Endothelial cell of umbilical vein (primary cell): ENCODE measurements around the gene KCNS1. TPM values are rescaled to one million over a fixed set of nuclear protein-coding genes. Genes with fewer than 3 reads are reported as not detected.

Experiments
- Bru-seq: library from RNA; stranded (reverse); fragments of 400-500 nt; gene quantifications from one replicate; lab custom pipeline; 2021; lab: Mats Ljungman, UMichigan
- BruChase-seq, 2 experiments: library from RNA; stranded (reverse); fragments of 400-500 nt; gene quantifications; one replicate each; lab custom pipeline; 2021; lab: Mats Ljungman, UMichigan
- BruUV-seq: library from RNA; stranded (reverse); fragments of 400-500 nt; replicated peaks from 2 replicates; lab custom pipeline; 2021; lab: Mats Ljungman, UMichigan
- CTCF ChIA-PET: fragments of 300-600, 350-600 bp; sonication (Branson Sonifier 250); formaldehyde crosslinking; loops from one replicate; lab custom pipeline; 2021; ENCODE audit warnings: antibody characterized with exemption, inconsistent platforms; lab: Charles Lee
- POLR2A ChIA-PET: fragments of 300-600, 350-600 bp; sonication (Branson Sonifier 250); formaldehyde crosslinking; loops from one replicate; lab custom pipeline; 2021; ENCODE audit warnings: antibody characterized with exemption, inconsistent platforms; lab: Charles Lee
- DNase-seq: peaks from one replicate; pipeline ENCODE4 v3.0.0-alpha.2; 2011; ENCODE audit warnings: low read depth, low spot score
- FAIRE-seq: peaks from 2 replicates; lab custom pipeline; 2011; peaks lifted over from hg19 to GRCh38; lab: Jason Lieb, UNC
- H2AFZ ChIP-seq: 2 replicates; pipeline ENCODE4 v1.6.0; 2012; ENCODE audit warnings: low read depth, low read length, control low read depth, inconsistent platforms
- H3K27ac ChIP-seq: 2 replicates; pipeline ENCODE4 v1.5.1; 2011; ENCODE audit warnings: low read depth, mild to moderate bottlenecking, control low read depth, low read length, moderate library complexity; ENCODE audit not compliant: insufficient read depth
- H3K27me3 ChIP-seq, 2 experiments: 2 replicates each; pipeline versions ENCODE4 v1.6.0 to v1.6.1; 2011; ENCODE audit warnings: low read length in 2 of 2, mixed read lengths in 1 of 2; ENCODE audit not compliant: control insufficient read depth in 2 of 2, insufficient read depth in 2 of 2
- H3K36me3 ChIP-seq, 2 experiments: 2 replicates in 1 of 2; 3 replicates in 1 of 2; pipeline ENCODE4 v1.5.1; 2011; ENCODE audit warnings: low read length in 2 of 2, mild to moderate bottlenecking in 1 of 2, moderate library complexity in 1 of 2; ENCODE audit not compliant: control insufficient read depth in 2 of 2, insufficient read depth in 2 of 2; ENCODE audit errors: extremely low read depth in 1 of 2
- H3K4me1 ChIP-seq: 3 replicates; pipeline ENCODE4 v1.5.1; 2011; ENCODE audit warnings: mild to moderate bottlenecking, low read length; ENCODE audit not compliant: control insufficient read depth, insufficient read depth; ENCODE audit errors: extremely low read depth
- H3K4me2 ChIP-seq: 2 replicates; pipeline ENCODE4 v1.6.1; 2011; ENCODE audit warnings: low read length, control low read depth, mixed read lengths; ENCODE audit not compliant: insufficient read depth
- H3K4me3 ChIP-seq, 3 experiments: fragments of 200-600 bp in 1 of 3; sonication (generic), shearing (Covaris generic) in 1 of 3; replicated peaks in 1 of 3; 2 replicates each; pipeline ENCODE4 v1.5.1; 2011 to 2016; ENCODE audit warnings: control low read depth in 3 of 3, low read length in 3 of 3, mild to moderate bottlenecking in 2 of 3, inconsistent platforms in 1 of 3, low read depth in 1 of 3, moderate library complexity in 1 of 3; ENCODE audit not compliant: insufficient read depth in 1 of 3
- H3K79me2 ChIP-seq: 2 replicates; pipeline ENCODE4 v1.6.0; 2012; ENCODE audit warnings: low read length, inconsistent platforms; ENCODE audit not compliant: control insufficient read depth, insufficient read depth
- H3K9ac ChIP-seq: replicated peaks from 2 replicates; pipeline ENCODE3; 2011; ENCODE audit warnings: low read length, control low read depth; ENCODE audit not compliant: insufficient read depth; ENCODE audit errors: extremely low read depth
- H3K9me1 ChIP-seq: replicated peaks from 3 replicates; pipeline ENCODE4 v1.6.0; 2011; ENCODE audit warnings: mild to moderate bottlenecking, low read length; ENCODE audit not compliant: control insufficient read depth, insufficient read depth; ENCODE audit errors: extremely low read depth
- H3K9me3 ChIP-seq: replicated peaks from 2 replicates; pipeline ENCODE4 v1.5.1; 2012; ENCODE audit warnings: low read length, inconsistent platforms; ENCODE audit not compliant: control insufficient read depth, insufficient read depth
- H4K20me1 ChIP-seq: replicated peaks from 2 replicates; pipeline ENCODE3; 2011; ENCODE audit warnings: mild to moderate bottlenecking, low read length; ENCODE audit not compliant: control insufficient read depth, insufficient read depth; ENCODE audit errors: extremely low read depth
- EZH2 ChIP-seq: IDR thresholded peaks from 2 replicates; pipeline ENCODE4 v1.6.1; 2012; ENCODE audit warnings: borderline replicate concordance, low read depth, mild to moderate bottlenecking, moderate library complexity, low read length, inconsistent platforms; ENCODE audit not compliant: severe bottlenecking
- FOS ChIP-seq: IDR thresholded peaks from 2 replicates; pipeline ENCODE4 v1.6.1; 2011; ENCODE audit warnings: mild to moderate bottlenecking, low read length, moderate library complexity, borderline replicate concordance; ENCODE audit not compliant: insufficient read depth
- GATA2 ChIP-seq: IDR thresholded peaks from 2 replicates; pipeline ENCODE4 v1.7.0; 2011; ENCODE audit warnings: low read depth, mild to moderate bottlenecking, moderate library complexity, mixed read lengths, low read length; ENCODE audit not compliant: insufficient read length, insufficient read depth
- JUN ChIP-seq: IDR thresholded peaks from 2 replicates; pipeline ENCODE4 v1.6.1; 2011; ENCODE audit warnings: borderline replicate concordance, low read depth; ENCODE audit not compliant: insufficient read length, insufficient read depth
- MAX ChIP-seq: IDR thresholded peaks from 2 replicates; pipeline ENCODE4 v1.6.1; 2011; ENCODE audit not compliant: insufficient read depth, insufficient read length
- POLR2A ChIP-seq: IDR thresholded peaks from 2 replicates; pipeline ENCODE4 v1.6.1; 2012; ENCODE audit warnings: low read depth, mild to moderate bottlenecking, control low read depth, low read length
- POLR2AphosphoS5 ChIP-seq: IDR thresholded peaks from 2 replicates; pipeline ENCODE4 v1.6.1; 2012; ENCODE audit warnings: low read depth, mild to moderate bottlenecking, control low read depth, low read length, moderate library complexity; ENCODE audit not compliant: insufficient read depth
- dilution Hi-C: fragments of 300-500 bp; cut with MboI; formaldehyde crosslinking; loops from one replicate; pipeline ENCODE4 v1.15.0; 2019; ENCODE audit warnings: low sequenced_read_pairs; ENCODE audit not compliant: extremely low pct_ligation_motif_present
- intact Hi-C: fragments of 100-400 bp; cut with micrococcal nuclease; formaldehyde crosslinking; loops from one replicate; pipeline ENCODE4 v1.10.0; 2022
- long read RNA-seq: library from polyadenylated mRNA; stranded (forward); transcript quantifications from one replicate; pipeline ENCODE4 v2.0.0, GENCODE V29; 2021
- polyA minus RNA-seq, 3 experiments: library from RNA; depleted of rRNA, polyadenylated mRNA; stranded (reverse); fragments of >200 nt; gene quantifications; 1 replicate in 1 of 3; 2 replicates in 2 of 3; pipeline ENCODE4 v1.2.3, GENCODE V29; 2011
- polyA plus RNA-seq, 4 experiments: library from polyadenylated mRNA; depleted of rRNA in 3 of 4; stranded (reverse) in 3 of 4; unstranded in 1 of 4; fragments of >200 nt; gene quantifications; 2 replicates each; pipeline versions ENCODE4 v1.2.1 to v1.2.3, GENCODE V29; 2011 to 2012; ENCODE audit warnings: missing spikeins in 1 of 4
- total RNA-seq: library from RNA; stranded (reverse); gene quantifications from 2 replicates; pipeline ENCODE4 v1.2.3, GENCODE V29; 2021

KCNS1 gene
- total RNA-seq (0.23 and 0.29 TPM in 2 replicates), polyA plus RNA-seq (0.14 and 0.29 TPM in 2 replicates), polyA minus RNA-seq (0.49 and 0.63 TPM in 2 replicates), Bru-seq, nascent RNA (not detected), BruChase-seq, experiment 1, labeled RNA remaining after a 6-hour chase (percentile 15 among the genes with signal in this experiment), BruChase-seq, experiment 2, labeled RNA remaining after a 2-hour chase (percentile 16 among the genes with signal in this experiment)
- polyA plus RNA-seq (2011; cell fraction: cytosol; rRNA removed) = 0.13 and 0.18 TPM in 2 replicates
- polyA plus RNA-seq (2011; cell fraction: nucleus; rRNA removed) = 0.06 and 0.08 TPM in 2 replicates
- polyA plus RNA-seq (2012) = 0.24 and 0.29 TPM in 2 replicates
- not detected for polyA minus RNA-seq (2011; cell fraction: cytosol; rRNA and poly(A)+ RNA removed)
- polyA minus RNA-seq (2011; cell fraction: nucleus; rRNA and poly(A)+ RNA removed) = 0.24 TPM in 1 of 2 replicates, not detected in the other
- long read RNA-seq = 0 reads

GRCh38 chr20:45100563-45101245 is at the start of gene KCNS1:
Gene KCNS1, minus strand, starts transcription at chr20:45101127. Its CDS starts 1,891 bp downstream, at chr20:45099236.
- ChIA-PET CTCF (interaction anchor here (1.5 to 12.2 kb wide), 5 partner anchors 8 to 671 kb away, joined by 3 to 411 read pairs (median 132); no protein-coding TSS in a partner anchor), POLR2A (no interaction called here)
- Histone ChIP-seq H3K4me3 (peak within 1 kb of the TSS in 1 of 3 experiments; percentile 7), H3K9me1 (no peaks in the 10 kb centered on the region), H2AFZ (peak within 1 kb of the TSS; percentile 37), H3K4me2 (peak within 1 kb of the TSS; percentile 19), H3K27ac (no peak within 1 kb of the TSS), H4K20me1 (no peaks in the 10 kb centered on the region), H3K9ac (no peak within 1 kb of the TSS), H3K27me3 (peaks cover 23 to 30% of the 10 kb centered on the region in 2 experiments), H3K79me2 (no peaks in the 10 kb centered on the region), H3K9me3 (no peaks in the 10 kb centered on the region), H3K36me3 (no peaks in the 10 kb centered on the region), H3K4me1 (peaks cover 3% of the 10 kb centered on the region)
- FAIRE-seq = no peak
- TF ChIP-seq POLR2A = no peak
- no peak for TF ChIP-seq FOS
- peak; percentile 49 for TF ChIP-seq EZH2
- no peak for TF ChIP-seq GATA2
- no peak for TF ChIP-seq JUN
- no peak for TF ChIP-seq POLR2AphosphoS5
- TF ChIP-seq MAX = no peak
- peak; percentile 25 for DNase-seq
- intact Hi-C loops (no loop called here), dilution Hi-C loops (no loop called here)
- BruUV-seq = no TSS peak
